DOHH2 (cell line): ENCODE measurements around the gene DNAAF5.

Experiments
- H3F3A ChIP-seq: fragments of 200-600 bp; sonication (generic), shearing (Covaris generic); 2 replicates; pipeline ENCODE4 v1.6.0; 2016; ENCODE audit warnings: antibody characterized with exemption, mild to moderate bottlenecking; ENCODE audit not compliant: control insufficient read depth, insufficient read depth
- H3K27ac ChIP-seq: fragments of 200-600 bp; sonication (generic); 2 replicates; pipeline ENCODE4 v1.5.1; 2014; ENCODE audit warnings: low read depth, mild to moderate bottlenecking, low read length, moderate library complexity
- H3K27me3 ChIP-seq: fragments of 200-600 bp; sonication (generic); 2 replicates; pipeline ENCODE4 v1.6.1; 2014; ENCODE audit warnings: mild to moderate bottlenecking, low read length, mixed read lengths; ENCODE audit not compliant: control insufficient read depth
- H3K36me3 ChIP-seq: fragments of 200-600 bp; sonication (generic); 2 replicates; pipeline ENCODE4 v1.6.1; 2014; ENCODE audit warnings: mild to moderate bottlenecking, low read length, moderate library complexity, mixed read lengths; ENCODE audit not compliant: control insufficient read depth
- H3K4me1 ChIP-seq: fragments of 200-600 bp; sonication (generic); 2 replicates; pipeline ENCODE4 v1.6.1; 2014; ENCODE audit warnings: mild to moderate bottlenecking, low read length, mixed read lengths; ENCODE audit not compliant: control insufficient read depth
- H3K4me2 ChIP-seq: fragments of 200-600 bp; sonication (generic); 2 replicates; pipeline ENCODE4 v1.6.0; 2014; ENCODE audit warnings: mild to moderate bottlenecking, low read length, moderate library complexity
- H3K4me3 ChIP-seq: fragments of 200-600 bp; sonication (generic); 2 replicates; pipeline ENCODE4 v1.5.1; 2014; ENCODE audit warnings: mild to moderate bottlenecking, low read length, mixed read lengths
- H3K79me2 ChIP-seq: fragments of 200-600 bp; sonication (generic); 2 replicates; pipeline ENCODE4 v1.6.1; 2014; ENCODE audit warnings: mild to moderate bottlenecking, low read length, mixed read lengths; ENCODE audit not compliant: control insufficient read depth
- H3K9me2 ChIP-seq: fragments of 200-600 bp; sonication (generic); replicated peaks from 2 replicates; pipeline ENCODE4 v1.6.1; 2014; ENCODE audit warnings: mild to moderate bottlenecking, low read length, mixed read lengths; ENCODE audit not compliant: control insufficient read depth
- H3K9me3 ChIP-seq: fragments of 200-600 bp; sonication (generic); 2 replicates; pipeline ENCODE4 v1.6.1; 2014; ENCODE audit warnings: antibody characterized with exemption, low read length, mixed read lengths; ENCODE audit not compliant: control insufficient read depth, insufficient read depth
- H4K20me1 ChIP-seq: fragments of 200-600 bp; sonication (generic); 2 replicates; pipeline ENCODE4 v1.6.0; 2014; ENCODE audit warnings: low read depth, mild to moderate bottlenecking, antibody characterized with exemption, low read length, moderate library complexity; ENCODE audit not compliant: control insufficient read depth, insufficient read depth
- EZH2phosphoT487 ChIP-seq: fragments of 200-600 bp; sonication (generic); IDR thresholded peaks from 2 replicates; pipeline ENCODE4 v1.6.1; 2017; ENCODE audit warnings: borderline replicate concordance, mild to moderate bottlenecking, antibody characterized with exemption, low read length, moderate library complexity, mixed read lengths
- TF ChIP-seq, protein P1 (sequence below): fragments of 200-600 bp; sonication (generic); IDR thresholded peaks from one replicate; pipeline ENCODE4 v1.5.1; 2014; ENCODE audit warnings: antibody characterized with exemption, mild to moderate bottlenecking, low read depth, low read length; ENCODE audit not compliant: poor library complexity, severe bottlenecking

Gene DNAAF5

DNA sequence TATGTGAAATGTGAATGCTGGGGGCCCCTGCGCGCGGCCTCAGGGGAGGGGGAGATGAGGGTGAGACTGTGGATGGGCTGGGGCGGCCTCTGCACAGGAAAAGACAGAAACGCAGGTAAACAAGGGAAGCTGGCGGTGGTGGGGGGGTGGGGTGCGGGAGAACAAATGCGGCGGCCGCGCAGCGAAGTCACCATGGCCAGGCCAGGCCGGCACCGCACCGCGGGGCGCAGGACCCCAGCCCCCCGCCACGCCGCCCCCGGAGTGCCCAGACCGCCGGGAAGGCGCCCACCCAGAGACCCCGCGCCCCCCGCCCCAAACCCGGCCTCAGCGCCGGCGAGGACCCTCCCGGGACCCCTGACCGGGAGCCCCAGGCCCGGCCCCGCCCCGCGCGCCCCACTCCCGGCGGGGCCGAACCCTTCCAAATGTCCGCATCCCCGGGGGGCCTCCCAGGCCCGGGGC, 14.5 kb upstream of the DNAAF5 start:
- no peaks in the 10 kb centered on the region for H3F3A ChIP-seq
- no peaks in the 10 kb centered on the region for H3K27me3 ChIP-seq
- no peak overlapping the region for H3K27ac ChIP-seq
- no peaks in the 10 kb centered on the region for H3K4me1 ChIP-seq
- H3K36me3 ChIP-seq: peaks cover 40% of the 10 kb centered on the region
- H3K4me2 ChIP-seq: no peak overlapping the region
- no peak overlapping the region for H3K4me3 ChIP-seq
- H3K9me2 ChIP-seq: no peaks in the 10 kb centered on the region
- TF ChIP-seq, protein P1, sequence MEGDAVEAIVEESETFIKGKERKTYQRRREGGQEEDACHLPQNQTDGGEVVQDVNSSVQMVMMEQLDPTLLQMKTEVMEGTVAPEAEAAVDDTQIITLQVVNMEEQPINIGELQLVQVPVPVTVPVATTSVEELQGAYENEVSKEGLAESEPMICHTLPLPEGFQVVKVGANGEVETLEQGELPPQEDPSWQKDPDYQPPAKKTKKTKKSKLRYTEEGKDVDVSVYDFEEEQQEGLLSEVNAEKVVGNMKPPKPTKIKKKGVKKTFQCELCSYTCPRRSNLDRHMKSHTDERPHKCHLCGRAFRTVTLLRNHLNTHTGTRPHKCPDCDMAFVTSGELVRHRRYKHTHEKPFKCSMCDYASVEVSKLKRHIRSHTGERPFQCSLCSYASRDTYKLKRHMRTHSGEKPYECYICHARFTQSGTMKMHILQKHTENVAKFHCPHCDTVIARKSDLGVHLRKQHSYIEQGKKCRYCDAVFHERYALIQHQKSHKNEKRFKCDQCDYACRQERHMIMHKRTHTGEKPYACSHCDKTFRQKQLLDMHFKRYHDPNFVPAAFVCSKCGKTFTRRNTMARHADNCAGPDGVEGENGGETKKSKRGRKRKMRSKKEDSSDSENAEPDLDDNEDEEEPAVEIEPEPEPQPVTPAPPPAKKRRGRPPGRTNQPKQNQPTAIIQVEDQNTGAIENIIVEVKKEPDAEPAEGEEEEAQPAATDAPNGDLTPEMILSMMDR: no peak
- TF ChIP-seq EZH2phosphoT487: no peak
- H3K9me3 ChIP-seq: no peaks in the 10 kb centered on the region
- peaks cover 50% of the 10 kb centered on the region for H3K79me2 ChIP-seq
- no peaks in the 10 kb centered on the region for H4K20me1 ChIP-seq

DNA sequence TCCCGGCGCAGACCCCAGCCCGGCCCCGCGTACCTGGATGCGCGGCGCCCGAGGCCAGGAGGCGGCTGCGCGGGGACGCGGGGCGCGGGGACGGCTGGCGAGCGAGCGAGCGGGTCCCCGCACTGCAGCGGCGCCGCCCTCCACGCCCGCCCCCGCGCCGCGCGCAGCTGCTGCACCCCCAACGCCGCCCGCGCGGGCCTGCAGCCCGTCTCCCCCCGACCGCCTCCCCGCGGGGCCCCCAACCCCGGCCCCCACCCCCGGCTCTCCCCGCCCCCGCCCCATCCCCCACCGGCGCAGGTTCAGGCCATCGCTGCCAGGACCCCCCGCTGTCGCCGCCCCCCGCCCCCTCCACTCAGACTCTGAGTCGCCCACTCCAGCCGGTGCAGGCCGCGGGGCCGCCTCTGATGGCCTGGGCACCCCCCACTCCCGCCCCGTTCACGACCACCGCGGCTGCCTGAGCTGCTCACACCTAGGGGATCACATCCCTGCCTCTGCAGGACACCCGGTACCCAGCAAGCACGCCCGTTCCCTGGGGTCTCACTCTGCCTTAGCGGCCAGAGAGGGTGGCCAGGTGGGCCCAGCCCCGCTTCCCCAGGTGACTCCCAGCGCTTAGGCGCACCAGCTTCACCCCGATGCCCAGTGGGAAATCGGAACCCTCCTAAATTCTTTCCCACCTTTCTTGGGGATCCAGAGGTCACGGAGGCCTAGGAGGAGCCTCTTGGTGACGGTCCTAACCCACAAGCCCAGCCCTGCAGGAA, 13.9 kb upstream of the DNAAF5 start:
- no peaks in the 10 kb centered on the region for H4K20me1 ChIP-seq
- no peaks in the 10 kb centered on the region for H3K9me2 ChIP-seq
- H3K36me3 ChIP-seq: peaks cover 35% of the 10 kb centered on the region
- no peaks in the 10 kb centered on the region for H3K4me1 ChIP-seq
- no peaks in the 10 kb centered on the region for H3K9me3 ChIP-seq
- no peak overlapping the region for H3K27ac ChIP-seq
- no peak overlapping the region for H3K4me3 ChIP-seq
- TF ChIP-seq EZH2phosphoT487: no peak
- TF ChIP-seq, protein P1: no peak
- H3K79me2 ChIP-seq: peaks cover 50% of the 10 kb centered on the region
- no peaks in the 10 kb centered on the region for H3F3A ChIP-seq
- H3K4me2 ChIP-seq: no peak overlapping the region
- no peaks in the 10 kb centered on the region for H3K27me3 ChIP-seq

DNA sequence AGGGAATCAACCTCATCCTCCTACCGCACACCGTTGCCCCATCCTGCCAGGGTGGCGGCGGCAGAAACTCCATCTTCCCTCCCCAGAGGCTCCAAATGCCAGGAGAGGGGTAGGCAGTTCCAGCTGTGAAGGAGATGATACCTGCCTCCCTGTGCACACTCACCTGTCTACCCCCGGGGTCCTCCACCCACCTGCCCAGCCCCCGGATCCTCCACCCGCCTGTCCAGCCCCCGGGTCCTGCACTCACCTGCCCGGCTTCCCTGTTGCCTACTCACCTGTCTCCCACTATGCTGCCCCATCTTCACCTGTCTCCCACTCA, 13.4 kb upstream of the DNAAF5 start:
- no peaks in the 10 kb centered on the region for H3K9me2 ChIP-seq
- H3K9me3 ChIP-seq: no peaks in the 10 kb centered on the region
- H3K27ac ChIP-seq: no peak overlapping the region
- H3K36me3 ChIP-seq: peaks cover 30% of the 10 kb centered on the region
- H3K4me2 ChIP-seq: no peak overlapping the region
- no peaks in the 10 kb centered on the region for H3K27me3 ChIP-seq
- H3K79me2 ChIP-seq: peaks cover 50% of the 10 kb centered on the region
- no peaks in the 10 kb centered on the region for H3F3A ChIP-seq
- no peak overlapping the region for H3K4me3 ChIP-seq
- no peaks in the 10 kb centered on the region for H3K4me1 ChIP-seq
- H4K20me1 ChIP-seq: no peaks in the 10 kb centered on the region
- TF ChIP-seq, protein P1: no peak
- no peak for TF ChIP-seq EZH2phosphoT487
